CD4-positive, CD25-positive, alpha-beta regulatory T cell (primary cell): ENCODE measurements around the gene KRTAP9-9. TPM values are rescaled to one million over a fixed set of nuclear protein-coding genes. Genes with fewer than 3 reads are reported as not detected.
A peak's percentile ranks its signal among the peaks of the same experiment; 100 is the strongest.

Source experiments
- ATAC-seq, 2 donors: fragments of 150-1000 bp; cut with Tn5 transposase; one replicate each; pipeline ENCODE4 v1.10.0; 2021; ENCODE audit warnings: low read depth in 2 of 2, moderate number of reproducible peaks in 2 of 2, moderate library complexity in 1 of 2
- DNase-seq, 3 donors: peaks; one replicate each; pipeline versions ENCODE4 v3.0.0 to v3.0.0-alpha.2; 2012 to 2022; ENCODE audit warnings: mixed read lengths in 1 of 3
- H3K27ac ChIP-seq: one replicate; pipeline ENCODE4 v1.7.0; 2013; ENCODE audit warnings: mild to moderate bottlenecking, low read length; ENCODE audit not compliant: insufficient read depth, poor library complexity, severe bottlenecking
- H3K27me3 ChIP-seq: one replicate; pipeline ENCODE4 v1.7.0; 2013; ENCODE audit warnings: low read length; ENCODE audit not compliant: control insufficient read depth, insufficient read depth
- H3K36me3 ChIP-seq: one replicate; pipeline ENCODE4 v1.7.0; 2013; ENCODE audit warnings: mild to moderate bottlenecking, low read length, moderate library complexity; ENCODE audit not compliant: control insufficient read depth, insufficient read depth
- H3K4me1 ChIP-seq: 2 replicates; pipeline ENCODE4 v1.7.0; 2013; ENCODE audit warnings: mild to moderate bottlenecking, low read length; ENCODE audit not compliant: insufficient read depth, control insufficient read depth, poor library complexity, severe bottlenecking
- H3K4me3 ChIP-seq: one replicate; pipeline ENCODE4 v1.7.0; 2013; ENCODE audit warnings: low read depth, mild to moderate bottlenecking, low read length, moderate library complexity
- H3K9me3 ChIP-seq, 2 experiments: 1 replicate in 1 of 2; 2 replicates in 1 of 2; pipeline ENCODE4 v1.7.0; 2013; ENCODE audit warnings: low read length in 2 of 2, mild to moderate bottlenecking in 1 of 2, moderate library complexity in 1 of 2; ENCODE audit not compliant: control insufficient read depth in 2 of 2
- H3K27ac Mint-ChIP-seq, 3 donors: one replicate each; pipeline ENCODE4 v1.8.0; 2020 to 2022; ENCODE audit warnings: mild to moderate bottlenecking in 3 of 3, mixed read lengths in 3 of 3, moderate library complexity in 2 of 3
- H3K27me3 Mint-ChIP-seq: one replicate; pipeline ENCODE4 v1.8.0; 2022; ENCODE audit warnings: mild to moderate bottlenecking, mixed read lengths
- H3K36me3 Mint-ChIP-seq: one replicate; pipeline ENCODE4 v1.8.0; 2020; ENCODE audit warnings: mixed read lengths
- H3K4me1 Mint-ChIP-seq, 4 donors: one replicate each; pipeline ENCODE4 v1.8.0; 2020 to 2022; ENCODE audit warnings: mixed read lengths in 4 of 4, mild to moderate bottlenecking in 1 of 4
- H3K4me3 Mint-ChIP-seq, 4 donors: one replicate each; pipeline ENCODE4 v1.8.0; 2020 to 2022; ENCODE audit warnings: mild to moderate bottlenecking in 4 of 4, mixed read lengths in 4 of 4, moderate library complexity in 3 of 4
- H3K9me3 Mint-ChIP-seq, 7 donors: one replicate each; pipeline ENCODE4 v1.8.0; 2020 to 2022; ENCODE audit warnings: mixed read lengths in 7 of 7, mild to moderate bottlenecking in 3 of 7, moderate library complexity in 2 of 7
- polyA plus RNA-seq, 4 donors: library from polyadenylated mRNA; unstranded; fragments of 300-500 nt; fragmentation: Illumina TruSeq; gene quantifications; one replicate each; pipeline ENCODE4 v1.2.3, GENCODE V29; 2021
- total RNA-seq: library from RNA; stranded (reverse); gene quantifications from one replicate; pipeline ENCODE4 v1.2.3, GENCODE V29; 2022

The KRTAP9-9 gene
- total and polyA plus RNA-seq, 5 donors from 2014 or later: not detected

DNA sequence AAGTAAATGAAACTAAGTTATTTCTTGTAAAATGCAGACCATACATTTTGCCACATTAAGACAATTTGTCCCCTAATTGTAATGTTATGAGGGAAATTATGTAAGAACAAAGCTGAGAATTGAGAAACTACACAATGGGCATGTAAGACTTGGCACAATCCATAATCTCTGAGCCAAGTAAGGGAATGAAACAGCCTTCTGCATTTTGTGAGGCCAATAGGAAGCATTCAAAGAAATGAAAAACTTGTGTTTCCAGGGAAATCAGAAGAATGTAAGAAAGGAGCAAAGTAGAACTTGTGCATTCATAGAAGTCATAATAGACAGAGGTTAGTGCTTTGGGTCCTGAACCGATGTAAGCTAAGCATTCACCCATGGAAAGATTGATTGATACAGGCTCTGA, 3.9 kb upstream of the KRTAP9-9 start:
- H3K4me3 Mint-ChIP-seq: no peak overlapping the region
- Histone ChIP-seq H3K27me3 (peaks cover 4% of the 10 kb centered on the region), H3K4me3 (no peak overlapping the region), H3K36me3 (no peaks in the 10 kb centered on the region), H3K9me3 (no peaks in the 10 kb centered on the region), H3K4me1 (no peaks in the 10 kb centered on the region), H3K27ac (no peak overlapping the region)
- H3K4me1 Mint-ChIP-seq: peaks cover 0 to 5% (median 2%) of the 10 kb centered on the region in 4 donors
- no peak for DNase-seq
- H3K27ac Mint-ChIP-seq: no peak overlapping the region
- peaks cover 0 to 2% (median 0%) of the 10 kb centered on the region in 7 donors for H3K9me3 Mint-ChIP-seq
- no peaks in the 10 kb centered on the region for H3K36me3 Mint-ChIP-seq
- peaks cover 43% of the 10 kb centered on the region for H3K27me3 Mint-ChIP-seq
- no peak for ATAC-seq

DNA sequence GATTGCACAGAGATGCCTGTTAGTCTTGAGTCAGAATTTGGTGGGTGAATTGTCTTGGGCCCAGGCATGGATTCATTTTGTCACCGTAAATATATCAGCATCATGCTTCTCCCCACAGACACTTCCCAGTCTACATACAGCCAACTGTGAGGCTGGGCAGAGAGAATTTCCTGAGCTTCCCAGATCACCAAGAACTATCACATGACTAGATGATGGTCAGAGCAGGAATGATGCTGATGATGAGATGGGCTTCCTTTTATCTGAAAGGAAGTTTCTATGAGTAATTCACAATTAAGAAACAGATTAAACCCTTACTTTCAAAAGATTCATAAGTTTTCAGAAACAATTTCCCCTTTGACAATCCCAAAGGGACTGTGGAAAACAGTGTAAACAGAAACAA, 323 bp upstream of the KRTAP9-9 start:
- Mint-ChIP-seq H3K27me3 (peaks cover 51% of the 10 kb centered on the region), H3K4me1 (peaks cover 0 to 4% (median 1%) of the 10 kb centered on the region in 4 donors), H3K4me3 (no peak overlapping the region), H3K9me3 (peaks cover 0 to 2% (median 0%) of the 10 kb centered on the region in 7 donors), H3K27ac (no peak overlapping the region), H3K36me3 (no peaks in the 10 kb centered on the region)
- no peak for DNase-seq
- no peaks in the 10 kb centered on the region for H3K9me3 ChIP-seq
- H3K4me1 ChIP-seq: no peaks in the 10 kb centered on the region
- H3K27me3 ChIP-seq: peaks cover 26% of the 10 kb centered on the region
- ATAC-seq: no peak
- H3K36me3 ChIP-seq: no peaks in the 10 kb centered on the region
- no peak overlapping the region for H3K27ac ChIP-seq
- H3K4me3 ChIP-seq: no peak overlapping the region

DNA sequence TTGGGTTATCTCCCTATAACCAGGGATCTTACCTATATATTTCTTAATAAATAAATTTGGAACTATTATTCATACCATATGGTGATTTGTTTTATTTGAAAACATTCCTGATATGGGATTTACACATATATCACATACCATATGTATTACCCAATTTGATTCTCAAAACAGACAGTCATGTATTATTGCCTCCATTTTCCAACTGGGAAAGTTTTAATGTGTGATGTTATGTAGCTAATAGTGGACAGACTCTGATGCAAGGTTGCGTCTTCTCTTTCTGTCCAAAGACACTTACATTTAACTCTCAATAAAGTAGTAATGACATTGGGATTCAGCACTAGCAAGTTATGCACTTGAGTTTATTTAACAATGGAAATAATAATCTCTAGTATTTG, 1.1 kb downstream of the KRTAP9-9 start:
- H3K4me1 ChIP-seq: no peaks in the 10 kb centered on the region
- Mint-ChIP-seq H3K36me3 (peaks cover 2% of the 10 kb centered on the region), H3K4me3 (no peak overlapping the region), H3K27ac (no peak overlapping the region), H3K9me3 (peaks cover 0 to 2% (median 0%) of the 10 kb centered on the region in 7 donors), H3K4me1 (peaks cover 0 to 9% (median 3%) of the 10 kb centered on the region in 4 donors), H3K27me3 (peaks cover 49% of the 10 kb centered on the region)
- DNase-seq (no peak), ATAC-seq (no peak)
- H3K9me3 ChIP-seq: no peaks in the 10 kb centered on the region
- no peaks in the 10 kb centered on the region for H3K36me3 ChIP-seq
- no peak overlapping the region for H3K4me3 ChIP-seq
- H3K27me3 ChIP-seq: peaks cover 28% of the 10 kb centered on the region
- no peak overlapping the region for H3K27ac ChIP-seq

DNA sequence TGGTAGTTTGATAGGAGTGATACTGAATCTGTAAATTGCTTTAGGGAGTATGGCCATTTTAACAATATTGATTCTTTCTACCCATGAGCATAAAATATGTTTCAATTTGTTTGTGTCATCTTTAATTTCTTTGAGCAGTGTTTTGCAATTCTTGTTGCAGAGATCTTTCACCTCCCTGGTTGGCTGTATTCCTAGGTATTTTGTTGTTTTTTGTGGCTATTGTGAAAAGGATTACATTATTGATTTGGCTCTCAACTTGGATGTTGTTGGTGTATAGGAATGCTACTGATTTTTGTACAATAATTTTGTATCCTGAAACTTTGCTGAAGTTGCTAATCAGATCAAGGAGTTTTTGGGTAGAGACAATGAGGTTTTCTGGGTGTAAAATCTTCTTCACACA, 3.2 kb downstream of the KRTAP9-9 start:
- no peaks in the 10 kb centered on the region for H3K9me3 ChIP-seq
- no peaks in the 10 kb centered on the region for H3K36me3 ChIP-seq
- H3K4me1 ChIP-seq: no peaks in the 10 kb centered on the region
- H3K4me3 ChIP-seq: no peak overlapping the region
- ATAC-seq: no peak
- H3K27ac ChIP-seq: no peak overlapping the region
- DNase-seq: no peak
- Mint-ChIP-seq H3K4me1 (peaks cover 0 to 12% (median 3%) of the 10 kb centered on the region in 4 donors), H3K27ac (no peak overlapping the region), H3K4me3 (no peak overlapping the region), H3K9me3 (peaks cover 0 to 2% (median 0%) of the 10 kb centered on the region in 7 donors), H3K36me3 (peaks cover 4% of the 10 kb centered on the region), H3K27me3 (peaks cover 49% of the 10 kb centered on the region)
- peaks cover 32% of the 10 kb centered on the region for H3K27me3 ChIP-seq

DNA sequence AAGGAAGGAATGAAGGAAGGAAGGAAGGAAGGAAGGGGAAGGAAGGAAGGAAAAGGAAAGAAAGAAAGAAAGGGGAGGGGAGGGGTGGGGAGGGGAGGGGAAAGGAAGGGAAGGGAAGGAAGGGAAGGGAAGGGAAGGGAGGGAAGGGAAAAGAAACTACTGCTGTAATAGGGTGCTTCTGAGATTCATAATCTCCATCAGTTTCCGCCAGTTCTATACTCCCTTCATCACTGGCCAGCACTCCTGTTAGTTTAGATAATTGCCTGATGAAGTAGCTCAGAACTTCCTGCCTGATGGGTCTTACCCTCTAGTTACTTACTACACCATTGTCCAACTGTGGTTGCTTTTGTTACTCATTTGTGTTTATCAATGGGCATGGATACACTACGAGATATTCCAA, 8.0 kb downstream of the KRTAP9-9 start:
- Histone ChIP-seq H3K9me3 (no peaks in the 10 kb centered on the region), H3K4me1 (no peaks in the 10 kb centered on the region), H3K27ac (no peak overlapping the region), H3K27me3 (peaks cover 20% of the 10 kb centered on the region), H3K4me3 (no peak overlapping the region), H3K36me3 (no peaks in the 10 kb centered on the region)
- peaks cover 37% of the 10 kb centered on the region for H3K27me3 Mint-ChIP-seq
- H3K9me3 Mint-ChIP-seq: peaks cover 0 to 2% (median 0%) of the 10 kb centered on the region in 7 donors
- DNase-seq: no peak
- H3K27ac Mint-ChIP-seq: no peak overlapping the region
- no peak overlapping the region for H3K4me3 Mint-ChIP-seq
- peaks cover 4% of the 10 kb centered on the region for H3K36me3 Mint-ChIP-seq
- peaks cover 0 to 18% (median 8%) of the 10 kb centered on the region in 4 donors for H3K4me1 Mint-ChIP-seq
- ATAC-seq: no peak

DNA sequence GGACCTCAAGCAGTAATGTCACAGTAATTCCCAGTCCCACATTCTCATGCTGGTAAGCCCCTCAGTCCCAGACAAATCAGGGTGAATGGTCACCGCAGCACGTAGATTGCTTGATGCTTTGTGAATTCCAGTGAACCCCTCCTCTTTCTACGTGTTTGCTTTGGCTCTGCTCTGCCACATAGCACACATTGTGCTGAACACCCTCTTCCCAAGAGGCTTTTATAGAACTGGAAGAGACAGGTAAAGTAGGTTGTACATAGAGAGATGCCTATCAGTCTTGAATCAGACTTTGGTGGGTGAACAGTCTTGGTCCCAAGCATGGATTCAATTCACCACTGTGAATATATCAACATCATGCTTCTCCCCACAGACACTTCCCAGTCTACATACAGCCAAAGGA, 9.4 kb downstream of the KRTAP9-9 start:
- ATAC-seq (no peak), DNase-seq (no peak)
- no peak overlapping the region for H3K4me3 Mint-ChIP-seq
- Histone ChIP-seq H3K4me1 (no peaks in the 10 kb centered on the region), H3K27ac (no peak overlapping the region), H3K4me3 (no peak overlapping the region), H3K9me3 (no peaks in the 10 kb centered on the region), H3K27me3 (peaks cover 14% of the 10 kb centered on the region), H3K36me3 (no peaks in the 10 kb centered on the region)
- H3K4me1 Mint-ChIP-seq: peaks cover 0 to 18% (median 8%) of the 10 kb centered on the region in 4 donors
- H3K27me3 Mint-ChIP-seq: peaks cover 31% of the 10 kb centered on the region
- peak overlapping the region in 1 of 3 donors; percentile 15 for H3K27ac Mint-ChIP-seq
- peaks cover 0 to 2% (median 0%) of the 10 kb centered on the region in 7 donors for H3K9me3 Mint-ChIP-seq
- peaks cover 4% of the 10 kb centered on the region for H3K36me3 Mint-ChIP-seq

DNA sequence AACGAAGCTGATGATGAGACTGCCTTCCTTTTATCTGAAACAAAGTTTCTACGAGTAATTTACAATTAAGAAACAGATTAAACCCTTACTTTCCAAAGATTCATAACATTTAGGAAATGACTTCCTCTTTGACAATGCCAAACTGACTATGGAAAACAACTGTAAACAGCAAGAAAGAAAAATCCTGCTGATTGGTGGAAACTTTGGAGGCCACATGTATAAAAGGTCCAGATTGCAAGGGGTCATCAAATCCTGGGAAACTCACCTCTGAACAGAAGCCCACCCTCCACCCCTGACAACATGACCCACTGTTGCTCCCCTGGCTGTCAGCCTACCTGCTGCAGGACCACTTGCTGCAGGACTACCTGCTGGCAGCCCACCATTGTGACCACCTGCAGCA, 9.9 kb downstream of the KRTAP9-9 start, which contains the start of gene KRTAP9-6:
KRTAP9-6 (plus strand) TSS at position 301 of the 400 bp plus-strand sequence; CDS start at position 301, 0 bp downstream.
- H3K36me3 Mint-ChIP-seq: peaks cover 4% of the 10 kb centered on the region

DNA sequence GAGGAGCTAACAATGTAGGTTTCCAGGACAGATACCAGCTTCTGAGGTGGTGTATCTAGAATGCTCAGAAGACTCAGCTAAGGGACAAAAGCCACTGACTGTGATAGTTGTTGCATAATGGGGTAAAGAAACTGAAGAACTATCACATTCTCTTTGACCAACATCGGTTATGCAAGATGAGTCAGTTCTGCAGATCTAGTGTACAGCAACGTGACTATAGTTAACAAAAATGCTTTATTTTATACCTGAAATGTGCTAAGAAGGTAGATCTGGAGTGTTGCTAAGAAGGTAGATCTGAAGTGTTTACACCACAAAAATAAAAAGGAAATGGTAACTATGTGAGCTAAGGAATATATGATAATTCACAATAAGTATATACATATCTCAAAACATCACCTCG, 12.5 kb downstream of the KRTAP9-9 start:
- ATAC-seq: no peak
- Histone ChIP-seq H3K4me1 (no peaks in the 10 kb centered on the region), H3K4me3 (no peak overlapping the region), H3K36me3 (no peaks in the 10 kb centered on the region), H3K27ac (no peak overlapping the region), H3K27me3 (peaks cover 11% of the 10 kb centered on the region), H3K9me3 (no peaks in the 10 kb centered on the region)
- H3K36me3 Mint-ChIP-seq: no peaks in the 10 kb centered on the region
- H3K27ac Mint-ChIP-seq: no peak overlapping the region
- H3K9me3 Mint-ChIP-seq: no peaks in the 10 kb centered on the region
- DNase-seq: no peak
- H3K4me3 Mint-ChIP-seq: no peak overlapping the region
- peaks cover 0 to 17% (median 7%) of the 10 kb centered on the region in 4 donors for H3K4me1 Mint-ChIP-seq
- peaks cover 21% of the 10 kb centered on the region for H3K27me3 Mint-ChIP-seq

More for the DNA sequence above, 9.9 kb downstream of the KRTAP9-9 start, which contains the start of gene KRTAP9-6:
- Histone ChIP-seq H3K27ac (no peak within 1 kb of the TSS), H3K9me3 (no peaks in the 10 kb centered on the region), H3K36me3 (no peaks in the 10 kb centered on the region), H3K4me3 (no peak within 1 kb of the TSS), H3K4me1 (no peaks in the 10 kb centered on the region), H3K27me3 (peaks cover 13% of the 10 kb centered on the region)
- H3K4me3 Mint-ChIP-seq: no peak within 1 kb of the TSS
- no peak for ATAC-seq
- peaks cover 31% of the 10 kb centered on the region for H3K27me3 Mint-ChIP-seq
- H3K4me1 Mint-ChIP-seq: peaks cover 0 to 18% (median 8%) of the 10 kb centered on the region in 4 donors
- no peak for DNase-seq
- H3K27ac Mint-ChIP-seq: peak within 1 kb of the TSS in 1 of 3 donors; percentile 15
- peaks cover 0 to 2% (median 0%) of the 10 kb centered on the region in 7 donors for H3K9me3 Mint-ChIP-seq
